NCI-H446 treated with DMSO at 0.1 percent for 48 hours (cell line): Measurements from ENCODE around the gene MACROD2.
A peak's percentile ranks its signal among the peaks of the same experiment; 100 is the strongest.
"Not testable (repeated sequence)": the region's sequence is repeated elsewhere in the genome, so short reads cannot be mapped to it uniquely, and the experiment has no call there.

Source experiments
- DNase-seq: peaks from one replicate; lab custom pipeline; 2025; lab: John Stamatoyannopoulos, UW

The MACROD2 gene

GRCh38 chr20:15759594-15759993 lies 1764.3 kb downstream of the MACROD2 start:
- peak; percentile 12 for DNase-seq

- DNase-seq = no peak
Measured at GRCh38 chr20:15760001-15760621, 1764.8 kb downstream of the MACROD2 start.

GRCh38 chr20:15763366-15763765 lies 1768.0 kb downstream of the MACROD2 start:
- no peak for DNase-seq

- no peak for DNase-seq
Measured at GRCh38 chr20:15767586-15767985, 1772.3 kb downstream of the MACROD2 start.

GRCh38 chr20:15767999-15768741 lies 1772.9 kb downstream of the MACROD2 start:
- DNase-seq = no peak

- DNase-seq = no peak
Measured at GRCh38 chr20:15772826-15773225, 1777.5 kb downstream of the MACROD2 start.

GRCh38 chr20:15774926-15775325 lies 1779.6 kb downstream of the MACROD2 start:
- DNase-seq = no peak

- DNase-seq = no peak
Measured at GRCh38 chr20:15776770-15777466, 1781.6 kb downstream of the MACROD2 start.

GRCh38 chr20:15784020-15784419 lies 1788.7 kb downstream of the MACROD2 start:
- DNase-seq = no peak

GRCh38 chr20:15789079-15789478 lies 1793.8 kb downstream of the MACROD2 start:
- no peak for DNase-seq

GRCh38 chr20:15792855-15793254 lies 1797.5 kb downstream of the MACROD2 start:
- no peak for DNase-seq

GRCh38 chr20:15794409-15794808 lies 1799.1 kb downstream of the MACROD2 start:
- no peak for DNase-seq

- no peak for DNase-seq
Measured at GRCh38 chr20:15795305-15796019, 1800.1 kb downstream of the MACROD2 start.

GRCh38 chr20:15799871-15800270 lies 1804.6 kb downstream of the MACROD2 start:
- DNase-seq = no peak

GRCh38 chr20:15802020-15802419 lies 1806.7 kb downstream of the MACROD2 start:
- no peak for DNase-seq

- DNase-seq = no peak
Measured at GRCh38 chr20:15805154-15805553, 1809.8 kb downstream of the MACROD2 start.

GRCh38 chr20:15806105-15806504 lies 1810.8 kb downstream of the MACROD2 start:
- DNase-seq = no peak

- DNase-seq = no peak
Measured at GRCh38 chr20:15807271-15807670, 1812.0 kb downstream of the MACROD2 start.

- DNase-seq = not testable (repeated sequence)
Measured at GRCh38 chr20:15807771-15808170, 1812.5 kb downstream of the MACROD2 start.

GRCh38 chr20:15811951-15812350 lies 1816.6 kb downstream of the MACROD2 start:
- DNase-seq = no peak

- DNase-seq = no peak
Measured at GRCh38 chr20:15812696-15813095, 1817.4 kb downstream of the MACROD2 start.

- DNase-seq = no peak
Measured at GRCh38 chr20:15814360-15814759, 1819.0 kb downstream of the MACROD2 start.
